GM18499 (cell line): ENCODE results near the gene TPPP.
"Not testable (repeated sequence)": the region's sequence is repeated elsewhere in the genome, so short reads cannot be mapped to it uniquely, and the experiment has no call there.

Experiments used
- ATAC-seq: cut with Tn5 transposase; IDR thresholded peaks from one replicate; pipeline ENCODE4 v1.9.1; 2021; ENCODE audit warnings: moderate number of reproducible peaks; ENCODE audit not compliant: insufficient read depth, unreplicated experiment

TPPP gene

DNA sequence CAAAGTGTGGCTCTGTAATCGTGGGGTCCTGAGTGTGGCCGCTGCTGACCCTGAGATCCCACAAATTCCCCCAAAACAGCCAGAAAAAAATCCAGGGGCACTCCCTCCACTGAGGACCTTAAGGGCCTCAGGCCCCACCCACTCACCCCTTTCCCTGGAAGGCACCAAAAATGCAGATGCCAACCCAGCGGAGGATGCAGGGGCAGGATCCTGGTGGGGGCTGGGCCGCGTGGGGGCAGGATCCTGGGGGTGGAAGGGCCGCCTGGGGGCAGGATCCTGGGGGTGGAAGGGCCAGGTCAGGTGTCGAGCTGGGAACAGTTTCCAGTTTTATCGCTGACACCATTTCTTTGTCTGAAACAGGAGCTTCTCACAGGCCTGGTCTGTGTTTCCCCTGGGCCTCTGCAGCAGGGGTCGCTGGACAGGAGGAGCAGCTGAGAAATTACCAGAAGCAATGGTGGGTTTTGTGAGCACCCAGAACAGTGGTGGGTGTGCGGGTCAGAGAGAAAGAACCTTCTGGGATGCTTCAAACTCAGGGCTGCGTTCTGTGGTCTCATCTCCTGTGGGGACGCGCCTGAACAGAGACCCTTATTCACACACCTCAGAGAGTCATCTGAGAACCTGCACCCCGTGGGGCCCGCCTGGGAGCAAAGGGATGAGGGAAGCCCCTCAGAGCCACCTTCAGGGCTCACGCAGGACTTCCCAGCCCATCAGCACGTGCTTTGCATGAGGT lies 13.8 kb downstream of the TPPP start:
- not testable (repeated sequence) for ATAC-seq

DNA sequence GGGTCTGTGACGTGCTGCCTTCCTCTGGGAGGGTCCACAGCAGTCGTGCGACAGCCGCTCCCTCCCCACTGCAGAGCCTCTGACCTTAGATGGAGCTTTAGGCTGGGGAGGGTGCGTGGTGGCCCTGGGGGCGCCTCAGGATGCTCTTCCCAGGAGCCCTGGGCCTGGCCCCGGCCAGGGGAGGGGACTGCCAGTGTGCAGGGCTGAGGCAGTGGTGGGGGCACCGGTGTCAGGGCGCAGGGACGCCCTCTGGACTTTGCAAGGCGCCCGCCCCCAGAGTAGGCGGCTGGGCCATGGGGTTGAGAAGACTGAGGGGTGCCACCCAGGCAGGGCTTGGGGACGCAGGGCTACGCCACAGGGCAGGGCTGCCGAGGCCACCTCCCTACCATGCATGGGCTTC lies 14.6 kb downstream of the TPPP start:
- not testable (repeated sequence) for ATAC-seq

- ATAC-seq, result no peak
These were observed 15.7 kb downstream of the TPPP start for GRCh38 chr5:677131-678101.

DNA sequence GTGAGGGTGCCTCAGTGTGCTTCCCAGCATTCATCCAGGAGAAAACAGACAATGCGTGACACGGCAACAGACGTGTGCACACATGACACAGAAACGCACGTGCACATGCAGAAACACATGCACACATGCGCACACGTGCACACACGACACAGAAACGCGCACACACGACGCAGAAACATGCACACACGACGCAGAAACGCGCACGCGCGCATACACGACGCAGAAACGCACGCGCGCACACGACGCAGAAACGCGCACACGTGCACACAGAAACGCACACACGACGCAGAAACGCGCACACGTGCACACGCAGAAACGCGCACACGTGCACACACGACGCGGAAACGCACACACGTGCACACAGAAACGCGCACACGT lies 16.5 kb downstream of the TPPP start:
- ATAC-seq, result no peak

GRCh38 chr5:675871-676698 lies 17.1 kb downstream of the TPPP start:
- ATAC-seq, result no peak

- no peak for ATAC-seq
These were observed 17.9 kb downstream of the TPPP start for GRCh38 chr5:675111-675870.

DNA sequence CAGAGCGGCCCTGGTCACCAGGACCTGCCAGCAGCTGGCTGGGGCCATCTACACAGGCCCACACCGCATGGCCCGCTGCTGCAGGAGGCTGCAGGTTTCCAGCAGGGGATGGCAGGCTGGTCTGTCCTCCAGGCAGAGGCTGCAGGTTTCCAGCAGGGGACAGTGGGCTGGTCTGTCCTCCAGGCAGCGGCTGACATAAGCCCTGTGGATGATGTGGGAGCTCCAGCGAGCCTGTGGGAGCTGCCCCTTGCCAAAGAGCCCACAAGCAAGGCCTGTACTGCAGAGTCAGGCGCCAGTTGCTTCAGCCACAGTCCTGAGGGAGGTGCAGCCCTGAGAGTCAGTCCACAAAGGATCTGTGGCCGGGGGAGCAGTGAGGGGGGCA lies 18.5 kb downstream of the TPPP start:
- ATAC-seq, result no peak

- no peak for ATAC-seq
These were observed 19.1 kb downstream of the TPPP start for GRCh38 chr5:673831-674629.

- ATAC-seq, result no peak
These were observed 19.9 kb downstream of the TPPP start for GRCh38 chr5:673161-673830.

GRCh38 chr5:672329-673160 lies 20.6 kb downstream of the TPPP start:
- no peak for ATAC-seq

DNA sequence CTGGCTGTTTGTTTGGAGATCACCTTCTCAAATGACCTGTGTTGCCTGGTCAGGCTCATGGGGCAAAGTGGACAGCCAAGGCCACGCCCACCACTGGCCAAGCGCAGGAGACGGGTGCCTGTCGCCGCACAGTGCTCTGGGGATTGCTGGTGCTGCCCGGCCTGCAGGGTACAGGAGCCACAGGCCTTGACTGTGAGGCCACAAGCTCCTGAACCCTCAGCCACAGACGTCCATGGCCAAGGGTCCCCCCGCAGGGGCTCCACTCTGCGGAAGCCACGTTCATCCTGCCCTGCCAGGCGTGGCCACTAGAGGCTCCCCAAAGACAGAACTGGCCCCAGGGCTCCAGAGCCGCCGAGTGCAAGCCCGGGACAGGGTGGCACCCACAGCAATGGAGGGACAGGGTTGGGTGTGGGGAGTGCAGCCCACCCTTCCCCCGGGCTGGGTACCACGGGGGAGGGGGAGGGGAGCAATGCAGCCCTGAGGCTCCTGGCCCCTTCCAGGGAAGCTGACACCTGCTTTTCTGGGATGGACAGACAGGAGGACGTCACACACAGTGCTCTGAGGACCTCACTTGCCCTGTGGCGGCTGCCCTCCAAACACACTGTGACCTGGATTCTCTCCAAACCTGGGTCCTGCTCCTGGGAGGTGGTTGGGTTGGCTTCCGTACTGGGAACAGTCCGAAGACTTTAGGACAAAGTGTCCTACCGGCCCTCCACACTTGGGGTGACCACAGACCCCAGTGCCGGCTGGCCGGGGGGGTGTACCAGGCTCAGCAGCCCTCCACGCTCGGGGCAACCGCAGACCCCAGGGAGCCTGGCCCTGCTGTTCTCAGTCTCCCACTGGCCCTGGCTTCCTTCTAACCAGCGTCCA lies 21.5 kb downstream of the TPPP start:
- ATAC-seq, result no peak

DNA sequence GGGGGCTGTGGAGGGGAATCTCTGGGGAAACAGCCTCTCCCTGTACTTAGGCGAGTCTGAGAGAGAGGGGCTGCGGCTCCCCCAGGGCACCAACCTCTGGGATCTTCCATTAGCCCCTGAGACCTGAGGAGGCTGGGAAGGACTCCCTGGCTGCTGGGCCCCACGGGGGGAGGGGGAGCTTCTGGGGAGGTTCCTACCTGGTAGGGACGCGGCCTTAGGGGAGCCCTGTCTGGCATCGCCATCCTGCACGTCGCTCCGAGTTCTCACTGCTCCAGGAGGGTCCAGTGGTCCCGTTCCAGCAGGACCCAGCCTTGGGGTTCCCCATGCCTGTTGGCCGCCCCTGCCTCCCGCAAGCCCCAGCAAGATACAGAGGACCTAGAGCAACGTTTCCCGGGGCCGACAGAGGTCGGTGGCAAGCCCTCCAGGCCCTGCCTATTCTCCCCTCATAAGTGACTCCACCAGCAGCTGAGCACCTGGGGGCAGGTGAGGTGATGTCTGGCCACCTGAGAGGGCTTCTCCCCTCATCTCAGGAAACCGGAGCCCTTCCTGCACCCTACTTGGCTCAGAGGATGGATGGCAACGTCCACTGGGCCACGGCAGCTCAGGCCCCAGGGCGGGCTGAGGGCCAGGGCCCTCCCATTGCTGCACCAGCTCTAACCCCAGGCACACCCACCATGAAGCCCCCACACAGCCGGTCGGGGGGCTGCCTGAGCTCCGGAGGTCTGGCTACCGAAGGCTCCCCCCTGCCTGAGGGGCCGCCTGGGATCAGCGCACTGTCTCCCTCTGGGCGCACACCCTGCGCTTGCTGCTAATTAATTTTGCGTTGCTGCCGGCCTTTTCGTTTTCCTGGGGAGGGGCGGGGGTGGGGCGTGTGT lies 22.5 kb downstream of the TPPP start:
- ATAC-seq, result no peak

- ATAC-seq, result no peak
These were observed 23.2 kb downstream of the TPPP start for GRCh38 chr5:669842-670395.

DNA sequence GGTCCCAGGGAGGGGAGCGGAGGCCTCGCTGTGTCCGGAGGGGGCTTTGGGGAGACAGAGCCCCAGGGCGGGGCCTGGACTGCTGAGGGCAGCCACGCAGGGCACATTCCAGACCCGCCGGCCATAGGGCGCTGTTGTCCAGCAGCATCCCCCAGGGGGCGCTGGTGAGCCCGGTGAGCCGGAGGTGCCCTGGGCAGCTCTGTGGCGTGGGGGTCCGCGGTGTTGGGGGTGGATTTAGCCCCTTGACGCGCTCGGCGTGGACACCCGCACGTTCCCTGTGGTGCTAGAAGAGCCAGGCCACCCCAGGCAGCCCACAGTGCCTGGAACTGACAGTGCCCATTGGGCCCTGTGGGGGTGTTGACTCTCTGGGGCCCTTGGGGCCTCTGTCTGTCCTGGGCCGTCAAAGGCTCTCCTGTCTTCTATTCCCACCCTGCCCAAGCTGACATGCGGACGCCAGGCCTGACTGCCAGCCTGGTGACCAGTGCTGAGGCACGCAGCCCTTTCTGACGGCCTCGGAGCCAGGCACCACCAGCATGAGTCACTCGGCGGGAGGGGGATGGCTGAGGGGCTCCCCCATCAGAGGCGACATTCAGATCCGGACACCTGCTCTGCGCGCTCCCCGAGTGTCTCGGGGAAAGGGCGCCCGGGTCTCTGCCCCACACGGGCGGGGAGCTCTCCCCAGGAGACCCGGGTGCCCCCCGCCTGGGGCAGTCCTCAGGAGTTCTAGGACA lies 23.9 kb downstream of the TPPP start:
- ATAC-seq, result no peak
